OCI-LY3 (cell line): ENCODE data around the gene CMSS1.

Experiments used
- H2AFZ ChIP-seq: fragments of 200-600, 300-600 bp; shearing (Covaris generic); 2 replicates; pipeline ENCODE4 v1.6.0; 2014; ENCODE audit warnings: antibody characterized with exemption, low read depth, low read length
- H3K27ac ChIP-seq: fragments of 200-600, 300-600 bp; sonication (generic); 2 replicates; pipeline ENCODE4 v1.5.1; 2014; ENCODE audit warnings: mild to moderate bottlenecking, low read length, moderate library complexity, mixed read lengths
- H3K27me3 ChIP-seq: fragments of 200-600, 300-600 bp; sonication (generic); 2 replicates; pipeline ENCODE4 v1.6.1; 2014; ENCODE audit warnings: low read depth, low read length, mixed read lengths
- H3K36me3 ChIP-seq: fragments of 200-600, 300-600 bp; sonication (generic); replicated peaks from 2 replicates; pipeline ENCODE3; 2014; ENCODE audit warnings: low read depth, low read length, mixed read lengths
- H3K4me1 ChIP-seq: fragments of 300-600, 200-600 bp; sonication (generic); 2 replicates; pipeline ENCODE4 v1.6.1; 2014; ENCODE audit warnings: low read length, mixed read lengths
- H3K4me2 ChIP-seq: fragments of 200-600, 300-600 bp; sonication (generic); 2 replicates; pipeline ENCODE4 v1.6.1; 2014; ENCODE audit warnings: low read length, mixed read lengths
- H3K4me3 ChIP-seq: fragments of 300-600, 200-600 bp; sonication (generic); 2 replicates; pipeline ENCODE4 v1.5.1; 2014; ENCODE audit warnings: antibody characterized with exemption, mild to moderate bottlenecking, low read length, moderate library complexity
- H3K79me2 ChIP-seq: fragments of 300-600, 200-600 bp; shearing (Covaris generic); 2 replicates; pipeline ENCODE4 v1.6.1; 2014; ENCODE audit warnings: mild to moderate bottlenecking, low read length, mixed read lengths
- H3K9ac ChIP-seq: fragments of 300-600, 200-600 bp; shearing (Covaris generic); 2 replicates; pipeline ENCODE4 v1.6.0; 2014; ENCODE audit warnings: mild to moderate bottlenecking, low read length, moderate library complexity
- H3K9me3 ChIP-seq: fragments of 200-600, 300-600 bp; shearing (Covaris generic); 2 replicates; pipeline ENCODE4 v1.6.1; 2014; ENCODE audit warnings: low read length, mixed read lengths; ENCODE audit not compliant: insufficient read depth
- H4K20me1 ChIP-seq: fragments of 200-600, 300-600 bp; sonication (generic); 2 replicates; pipeline ENCODE4 v1.6.1; 2016; ENCODE audit warnings: low read length, mixed read lengths; ENCODE audit not compliant: insufficient read depth
- EZH2phosphoT487 ChIP-seq: fragments of 200-600 bp; shearing (Covaris generic); IDR thresholded peaks from 2 replicates; pipeline ENCODE4 v1.6.1; 2018; ENCODE audit warnings: antibody characterized with exemption, mixed run types, low read depth
- TF ChIP-seq, protein P1 (sequence below): fragments of 200-600, 300-600 bp; sonication (generic); IDR thresholded peaks from 2 replicates; pipeline ENCODE4 v1.5.1; 2014; ENCODE audit warnings: antibody characterized with exemption, low read length, low read depth

CMSS1 gene

DNA sequence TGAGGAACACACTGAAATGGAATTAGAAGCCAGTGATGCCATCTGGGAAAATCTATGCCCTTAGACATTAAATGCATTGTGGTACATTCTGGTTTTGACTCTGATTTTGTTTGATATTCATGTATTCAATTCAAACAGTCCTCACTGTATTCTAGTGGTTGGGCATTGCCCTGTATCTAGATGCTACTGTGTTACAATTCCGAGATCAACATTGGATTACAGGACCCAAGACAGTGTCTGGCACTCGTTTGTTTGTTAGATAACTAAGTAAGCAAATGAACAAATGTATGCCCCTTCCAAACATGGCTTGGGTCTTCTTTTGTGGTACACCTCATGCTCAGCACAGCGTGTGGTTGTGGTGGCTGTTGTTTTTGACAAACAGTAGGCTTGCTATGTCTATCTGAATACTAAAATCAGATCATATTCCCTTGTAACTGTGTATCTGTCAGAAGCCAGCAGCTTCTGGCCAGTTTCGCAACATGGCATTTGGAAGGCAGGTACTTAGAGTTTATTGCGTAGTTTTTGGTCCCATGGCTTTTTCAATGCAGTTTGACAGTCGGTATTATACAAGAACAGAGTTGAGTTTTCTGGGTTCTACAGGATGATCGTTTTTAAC lies 290.9 kb downstream of the CMSS1 start:
- Histone ChIP-seq H3K79me2 (no peaks in the 10 kb centered on the region), H3K4me2 (no peak overlapping the region), H2AFZ (no peak overlapping the region), H3K9me3 (no peaks in the 10 kb centered on the region), H4K20me1 (no peaks in the 10 kb centered on the region), H3K27ac (no peak overlapping the region), H3K36me3 (peaks cover 1% of the 10 kb centered on the region), H3K9ac (no peak overlapping the region), H3K27me3 (no peaks in the 10 kb centered on the region), H3K4me3 (no peak overlapping the region), H3K4me1 (peaks cover 41% of the 10 kb centered on the region)
- TF ChIP-seq, protein P1, sequence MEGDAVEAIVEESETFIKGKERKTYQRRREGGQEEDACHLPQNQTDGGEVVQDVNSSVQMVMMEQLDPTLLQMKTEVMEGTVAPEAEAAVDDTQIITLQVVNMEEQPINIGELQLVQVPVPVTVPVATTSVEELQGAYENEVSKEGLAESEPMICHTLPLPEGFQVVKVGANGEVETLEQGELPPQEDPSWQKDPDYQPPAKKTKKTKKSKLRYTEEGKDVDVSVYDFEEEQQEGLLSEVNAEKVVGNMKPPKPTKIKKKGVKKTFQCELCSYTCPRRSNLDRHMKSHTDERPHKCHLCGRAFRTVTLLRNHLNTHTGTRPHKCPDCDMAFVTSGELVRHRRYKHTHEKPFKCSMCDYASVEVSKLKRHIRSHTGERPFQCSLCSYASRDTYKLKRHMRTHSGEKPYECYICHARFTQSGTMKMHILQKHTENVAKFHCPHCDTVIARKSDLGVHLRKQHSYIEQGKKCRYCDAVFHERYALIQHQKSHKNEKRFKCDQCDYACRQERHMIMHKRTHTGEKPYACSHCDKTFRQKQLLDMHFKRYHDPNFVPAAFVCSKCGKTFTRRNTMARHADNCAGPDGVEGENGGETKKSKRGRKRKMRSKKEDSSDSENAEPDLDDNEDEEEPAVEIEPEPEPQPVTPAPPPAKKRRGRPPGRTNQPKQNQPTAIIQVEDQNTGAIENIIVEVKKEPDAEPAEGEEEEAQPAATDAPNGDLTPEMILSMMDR: no peak
- TF ChIP-seq EZH2phosphoT487: no peak

DNA sequence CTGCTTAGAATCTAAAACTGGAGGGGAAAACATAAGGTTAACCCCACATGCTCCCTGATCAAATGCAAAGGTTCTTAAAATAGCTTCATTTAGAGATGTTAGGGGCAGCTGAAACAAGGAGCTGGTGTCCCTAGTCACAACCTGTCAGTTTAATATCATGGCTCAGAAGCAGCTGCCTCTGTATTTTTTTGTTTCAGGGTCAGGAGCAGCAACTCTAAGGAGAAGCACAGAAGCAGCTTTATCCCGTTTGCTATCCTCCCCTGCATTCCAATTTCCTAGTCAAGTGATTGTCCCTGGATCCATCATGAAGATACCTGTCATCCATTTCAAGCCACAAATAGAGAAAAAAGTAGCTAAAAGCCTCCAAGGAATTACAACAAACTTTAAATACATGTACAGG lies 292.5 kb downstream of the CMSS1 start:
- TF ChIP-seq, protein P1: no peak
- no peak for TF ChIP-seq EZH2phosphoT487
- Histone ChIP-seq H4K20me1 (no peaks in the 10 kb centered on the region; the same call in 1 of the 2 replicates), H3K4me3 (no peak overlapping the region), H3K27me3 (no peaks in the 10 kb centered on the region), H3K36me3 (no peaks in the 10 kb centered on the region), H3K4me1 (peaks cover 31% of the 10 kb centered on the region), H3K4me2 (no peak overlapping the region), H2AFZ (no peak overlapping the region), H3K9me3 (no peaks in the 10 kb centered on the region), H3K27ac (no peak overlapping the region), H3K79me2 (no peaks in the 10 kb centered on the region), H3K9ac (no peak overlapping the region)

DNA sequence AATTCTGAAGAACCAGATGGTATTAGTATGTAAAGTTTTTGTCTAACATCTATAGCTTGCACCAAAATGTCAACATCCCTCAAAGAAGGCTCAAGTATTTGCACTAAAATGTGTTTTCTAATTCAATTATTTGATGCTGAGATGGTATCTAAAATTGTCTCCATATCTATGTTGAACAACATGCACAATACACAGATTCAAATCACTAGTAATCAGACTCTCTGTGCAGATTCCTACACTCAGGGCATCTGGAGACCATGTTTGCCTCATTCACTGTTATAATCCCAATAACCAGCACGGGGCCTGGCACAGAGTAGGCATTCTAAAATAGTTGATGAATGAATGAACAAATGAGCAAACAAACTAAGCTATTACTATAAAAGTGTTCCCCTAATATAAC lies 294.1 kb downstream of the CMSS1 start:
- TF ChIP-seq, protein P1: no peak
- TF ChIP-seq EZH2phosphoT487: no peak

DNA sequence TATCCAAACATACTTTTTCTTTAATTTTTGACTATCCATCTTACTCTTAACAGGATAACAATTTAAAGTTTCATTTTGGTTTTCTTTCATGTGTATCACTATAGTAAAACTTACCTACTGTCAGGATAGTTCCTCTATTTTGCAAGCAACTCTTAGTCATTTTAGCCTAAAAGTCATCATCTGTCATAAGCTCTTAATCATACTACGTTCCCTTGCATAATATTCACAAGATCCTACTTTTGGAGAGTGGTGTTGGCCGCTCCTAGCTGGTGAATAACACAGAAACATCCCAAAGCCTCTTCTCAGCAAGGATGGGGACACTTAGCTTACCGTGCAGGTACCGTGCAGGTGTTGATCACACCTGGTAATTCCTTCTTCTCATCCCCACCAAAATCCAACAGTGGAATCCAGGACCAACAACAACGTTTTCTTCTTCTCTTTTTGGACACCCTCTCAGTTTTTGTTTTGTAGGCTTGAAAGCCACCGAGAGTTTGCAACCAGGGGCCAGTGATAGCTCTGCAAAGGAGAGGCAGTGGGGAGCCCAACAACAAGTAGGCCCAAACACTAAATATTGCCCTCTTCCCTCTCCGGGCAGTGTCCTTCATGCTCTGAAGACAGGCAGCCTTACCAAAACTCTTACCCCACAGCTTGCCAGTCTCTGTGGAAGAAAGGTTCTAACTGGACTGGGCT lies 296.2 kb downstream of the CMSS1 start:
- Histone ChIP-seq H3K4me2 (no peak overlapping the region), H3K27ac (no peak overlapping the region), H3K9ac (no peak overlapping the region), H3K79me2 (no peaks in the 10 kb centered on the region), H3K27me3 (no peaks in the 10 kb centered on the region), H3K4me3 (no peak overlapping the region), H3K36me3 (no peaks in the 10 kb centered on the region), H2AFZ (no peak overlapping the region), H4K20me1 (no peaks in the 10 kb centered on the region; the same call in 1 of the 2 replicates), H3K4me1 (peaks cover 6% of the 10 kb centered on the region; the same call in 1 of the 2 replicates), H3K9me3 (no peaks in the 10 kb centered on the region)
- TF ChIP-seq, protein P1: no peak
- no peak for TF ChIP-seq EZH2phosphoT487

More for the DNA sequence above, 294.1 kb downstream of the CMSS1 start:
- Histone ChIP-seq H3K79me2 (no peaks in the 10 kb centered on the region), H2AFZ (no peak overlapping the region), H3K9ac (no peak overlapping the region), H3K9me3 (no peaks in the 10 kb centered on the region), H3K4me1 (peaks cover 15% of the 10 kb centered on the region), H3K27me3 (no peaks in the 10 kb centered on the region), H3K27ac (no peak overlapping the region), H3K4me3 (no peak overlapping the region), H4K20me1 (no peaks in the 10 kb centered on the region; the same call in 1 of the 2 replicates), H3K4me2 (no peak overlapping the region), H3K36me3 (no peaks in the 10 kb centered on the region)
